DMS53 (cell line): Measurements from ENCODE around the gene LDB1.
A peak's percentile ranks its signal among the peaks of the same experiment; 100 is the strongest.

Experiments
- DNase-seq: peaks from one replicate; lab custom pipeline; 2025; lab: John Stamatoyannopoulos, UW

LDB1 gene

DNA sequence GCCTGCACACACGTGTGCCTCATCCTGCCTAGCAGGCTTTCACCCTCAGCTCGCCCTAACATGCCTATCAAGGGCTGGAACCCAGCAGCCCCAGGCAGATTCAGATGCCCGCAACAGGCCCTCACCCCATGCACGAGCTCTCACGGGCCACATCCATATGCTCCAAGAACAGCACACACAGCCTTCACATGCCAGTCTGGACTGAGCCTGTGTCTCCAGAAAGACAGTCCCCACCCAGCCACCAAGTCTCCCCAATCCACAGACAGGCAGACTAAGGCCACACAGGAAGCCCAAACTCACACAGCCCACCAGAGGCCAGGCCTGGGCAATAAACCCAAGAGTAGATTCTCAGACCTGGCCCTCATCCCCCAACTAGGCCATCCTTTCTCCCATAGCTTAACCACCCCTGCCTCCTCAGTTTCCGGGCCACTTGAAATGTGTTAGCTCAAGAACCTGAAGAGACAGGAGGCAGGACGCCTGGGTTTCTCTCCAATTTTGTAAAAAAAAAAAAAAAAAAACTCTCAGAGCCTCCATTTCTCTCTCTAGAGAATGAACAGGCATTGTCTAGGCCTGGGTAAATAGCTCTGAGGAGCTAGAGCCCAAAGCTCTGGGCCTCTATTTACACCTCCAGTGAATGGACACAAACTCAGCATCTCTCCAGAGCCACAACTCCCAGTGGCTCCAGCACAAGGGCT lies 6.8 kb downstream of the LDB1 start:
- DNase-seq = no peak

DNA sequence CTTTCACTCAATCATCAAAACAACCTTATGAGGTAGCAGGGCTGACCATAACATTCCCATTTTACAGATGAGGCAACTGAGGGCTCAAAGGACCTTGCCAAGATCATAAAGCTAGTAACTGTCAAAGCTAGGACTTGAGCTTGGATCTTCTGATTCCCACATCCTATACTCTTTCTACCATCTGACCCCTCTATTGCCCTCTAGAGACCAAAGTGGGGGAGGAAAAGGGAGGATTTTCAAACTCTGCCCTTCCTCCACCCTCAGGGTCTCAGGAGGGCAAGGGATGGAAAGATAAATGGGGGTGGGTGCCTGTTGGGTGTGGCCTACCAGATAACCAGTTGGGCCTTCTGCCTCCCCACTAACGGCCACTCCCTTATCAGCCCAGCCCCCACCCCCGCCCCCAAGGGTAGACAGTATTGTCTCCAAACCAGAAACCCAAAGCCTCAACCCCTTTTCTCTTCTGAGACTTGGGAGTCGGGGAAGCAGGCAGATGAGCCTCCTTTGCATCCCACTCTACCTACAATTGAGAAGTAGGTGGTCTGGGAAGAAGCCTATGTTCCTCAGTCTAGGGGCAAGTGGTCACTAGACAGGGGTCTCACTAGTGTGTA lies 7.9 kb downstream of the LDB1 start:
- no peak for DNase-seq

DNA sequence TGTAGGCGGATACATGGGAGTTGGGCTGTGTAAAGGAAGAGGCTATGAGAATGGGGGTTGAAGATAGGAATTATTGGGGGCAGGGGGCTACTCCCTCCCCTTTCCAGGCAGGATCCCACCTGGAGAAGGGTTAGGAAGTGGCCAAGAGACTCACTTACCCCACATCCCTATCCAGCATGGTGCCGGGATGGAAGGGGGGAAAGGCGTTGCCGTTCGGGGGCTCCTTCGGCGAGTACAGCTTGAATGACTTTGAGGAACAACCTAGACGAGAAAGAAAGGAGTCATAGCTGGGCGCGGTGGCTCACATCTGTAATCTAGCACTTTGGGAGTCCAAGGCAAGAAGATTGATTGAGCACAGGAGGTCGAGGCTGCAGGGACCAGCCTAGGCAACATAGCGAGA lies 8.9 kb downstream of the LDB1 start:
- no peak for DNase-seq

DNA sequence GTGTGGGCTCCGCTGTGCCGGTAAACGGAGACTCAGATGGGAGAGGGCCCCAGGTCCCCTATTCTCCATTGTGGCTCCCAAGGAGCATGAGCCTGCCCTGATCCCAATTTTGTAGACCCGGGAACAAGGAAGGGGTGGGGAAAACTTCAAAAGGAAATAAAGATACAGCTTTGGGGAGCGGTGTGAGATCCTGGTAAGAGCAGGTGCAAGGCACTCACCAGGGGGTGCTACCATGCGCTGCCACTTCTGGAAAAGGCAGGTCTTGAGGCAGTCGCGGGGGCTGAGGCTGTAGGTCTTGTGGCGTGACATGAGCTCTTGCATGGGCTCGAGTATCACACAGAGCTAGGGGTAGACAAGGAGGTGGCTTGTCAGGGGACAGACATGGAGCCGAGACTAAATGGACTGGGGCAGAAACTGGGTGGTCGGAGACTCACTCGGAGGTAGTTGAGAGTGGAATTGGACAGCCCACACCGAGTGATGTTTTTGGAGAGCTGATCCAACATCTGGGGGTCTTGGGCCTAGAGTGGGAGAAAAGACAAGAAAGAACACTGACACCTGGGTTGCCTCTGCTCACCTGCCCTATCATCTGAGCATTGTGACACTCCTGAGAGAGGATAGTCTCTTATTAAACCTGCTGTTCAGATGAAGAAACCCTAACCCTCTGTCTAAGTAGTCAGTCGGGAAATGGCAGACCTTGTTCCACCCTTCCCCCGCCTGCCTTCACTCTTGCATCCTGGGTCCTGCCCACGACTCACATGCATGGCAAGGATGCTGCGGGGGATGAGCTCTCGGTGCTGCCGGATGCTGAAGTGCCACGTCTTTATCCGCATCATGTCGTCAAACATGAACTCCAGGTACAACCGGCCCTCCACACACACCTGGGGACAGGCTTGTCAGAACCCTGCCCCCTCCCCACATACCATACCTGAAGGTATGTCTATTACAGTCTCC lies 10.7 kb downstream of the LDB1 start:
- no peak for DNase-seq

DNA sequence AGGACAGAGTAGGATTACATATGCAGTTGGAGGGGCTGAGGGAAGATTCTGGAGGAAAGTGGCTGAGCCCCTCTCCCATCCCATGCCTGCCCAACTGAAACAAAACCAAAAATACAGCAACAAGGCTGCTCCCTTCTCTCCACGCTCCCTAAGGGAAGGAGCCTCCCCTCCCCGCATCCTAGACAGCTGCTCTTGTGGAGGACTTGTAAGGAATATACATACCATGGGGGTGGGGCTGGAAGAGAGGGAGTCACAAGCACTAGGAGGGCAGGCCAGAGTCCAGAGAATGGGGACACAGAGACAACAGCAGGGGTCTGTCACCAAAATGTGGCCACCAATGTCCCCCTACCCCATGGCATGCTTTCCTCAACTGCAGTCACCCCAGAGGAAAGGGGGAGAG lies 13.2 kb downstream of the LDB1 start:
- no peak for DNase-seq

DNA sequence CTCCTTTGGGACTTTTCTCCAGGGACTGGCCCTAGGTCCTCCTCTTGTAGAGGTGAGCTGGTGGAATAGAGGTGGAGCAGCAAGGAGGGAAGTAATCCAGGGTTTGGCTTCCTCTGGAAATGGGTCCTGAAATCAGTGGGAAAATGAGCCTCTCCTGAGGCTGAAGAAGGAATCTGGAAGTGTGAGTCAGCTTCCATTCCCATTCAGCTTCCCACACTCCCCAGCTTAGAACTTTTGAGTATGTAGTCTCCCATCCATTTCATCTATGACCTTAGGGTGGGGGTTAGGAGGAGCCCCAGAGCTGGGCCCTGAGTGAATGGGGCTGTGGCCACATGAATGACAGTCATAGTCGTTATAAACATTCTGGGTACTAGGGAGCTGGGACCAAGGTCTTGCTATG lies 17.7 kb downstream of the LDB1 start:
- DNase-seq = no peak

DNA sequence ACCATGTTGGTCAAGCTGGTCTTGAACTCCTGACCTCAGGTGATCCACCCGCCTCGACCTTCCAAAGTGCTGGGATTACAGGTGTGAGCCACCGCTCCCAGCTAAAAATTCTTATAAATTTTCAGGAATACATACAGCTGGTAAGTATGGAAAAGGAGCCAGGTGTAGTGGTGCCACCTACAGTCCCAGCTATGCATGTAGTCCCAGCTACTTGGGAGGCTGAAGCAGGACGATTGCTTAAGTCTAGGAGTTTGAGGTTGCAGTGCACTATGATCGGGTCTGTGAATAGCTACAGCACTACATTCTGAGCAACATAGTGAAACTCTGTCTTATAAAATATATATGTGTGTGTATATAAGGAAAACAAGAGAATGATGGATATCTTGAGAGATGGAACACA lies 19.0 kb downstream of the LDB1 start:
- peak; percentile 36 for DNase-seq

DNA sequence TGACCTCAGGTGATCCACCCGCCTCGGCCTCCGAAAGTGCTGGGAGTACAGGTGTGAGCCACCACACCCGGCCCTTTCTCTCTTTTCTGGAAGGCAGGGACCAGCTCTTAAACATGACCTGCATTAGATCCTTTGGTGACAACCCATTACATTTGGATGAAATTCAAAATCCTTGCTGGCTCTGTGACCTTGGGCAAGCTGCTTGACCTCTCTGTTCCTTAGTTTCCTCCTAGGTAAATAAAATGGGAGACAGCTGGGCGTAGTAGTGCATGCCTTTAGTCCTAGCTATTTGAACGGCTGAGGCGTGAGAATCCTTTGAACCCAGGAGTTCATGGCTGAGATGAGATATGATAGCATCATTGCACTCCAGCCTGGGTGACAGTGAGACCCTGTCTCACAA lies 23.7 kb downstream of the LDB1 start:
- DNase-seq = no peak

DNA sequence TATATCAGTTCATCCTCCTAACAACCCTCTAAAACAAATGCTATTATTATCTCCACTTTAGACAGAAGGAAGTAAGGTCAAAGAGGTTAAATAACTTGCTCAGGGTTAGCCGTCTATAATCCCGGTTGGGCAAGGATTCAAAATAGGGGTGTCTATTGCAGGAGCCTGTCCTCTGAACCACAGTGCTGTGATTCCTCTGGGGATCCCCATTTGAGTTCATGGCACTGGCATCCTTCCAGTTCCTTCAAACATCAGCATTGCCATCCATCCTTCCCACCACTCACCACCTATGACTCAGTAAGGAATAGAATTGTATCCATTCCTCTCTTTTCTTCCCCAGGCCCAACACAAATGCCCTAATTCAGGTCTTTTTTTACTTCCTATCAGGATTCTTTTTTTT lies 29.4 kb downstream of the LDB1 start:
- no peak for DNase-seq

DNA sequence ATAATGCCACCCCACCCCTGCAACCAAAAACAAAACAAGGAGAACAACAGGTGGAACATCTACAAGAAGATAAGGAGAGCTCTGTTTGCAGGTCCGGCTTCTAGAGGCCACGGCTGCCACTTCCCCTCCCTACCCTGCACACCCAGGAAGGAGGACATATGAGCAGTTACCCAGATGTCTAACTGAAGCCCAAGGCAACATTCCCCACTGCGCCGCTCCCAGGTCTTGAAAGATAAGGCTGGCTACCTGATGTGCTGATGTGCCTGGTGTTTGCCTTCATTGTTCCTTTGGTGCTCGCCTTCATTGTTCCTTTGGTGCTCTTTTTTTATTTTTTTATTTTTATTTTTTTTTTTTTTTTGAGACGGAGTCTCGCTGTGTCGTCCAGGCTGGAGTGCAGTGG lies 34.0 kb downstream of the LDB1 start:
- DNase-seq = no peak

DNA sequence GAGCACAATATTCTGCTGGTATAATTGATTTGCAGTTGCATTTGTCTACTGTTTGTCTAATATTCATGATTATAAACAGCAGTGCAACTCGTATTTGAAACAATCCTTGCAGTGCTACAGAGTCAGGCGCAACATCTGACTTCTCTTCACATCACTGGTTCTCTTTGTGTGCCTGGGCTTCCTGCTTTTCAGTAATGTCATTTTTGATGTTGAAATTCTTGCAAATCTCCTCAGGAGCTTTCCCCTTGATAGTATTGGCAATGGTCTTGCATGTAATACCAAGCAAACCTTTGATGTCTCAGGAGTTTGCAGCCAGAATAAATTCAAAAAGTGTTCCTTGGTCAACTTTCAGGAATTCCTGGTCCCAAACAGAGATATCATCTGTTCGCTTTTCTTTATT lies 34.8 kb downstream of the LDB1 start:
- no peak for DNase-seq

DNA sequence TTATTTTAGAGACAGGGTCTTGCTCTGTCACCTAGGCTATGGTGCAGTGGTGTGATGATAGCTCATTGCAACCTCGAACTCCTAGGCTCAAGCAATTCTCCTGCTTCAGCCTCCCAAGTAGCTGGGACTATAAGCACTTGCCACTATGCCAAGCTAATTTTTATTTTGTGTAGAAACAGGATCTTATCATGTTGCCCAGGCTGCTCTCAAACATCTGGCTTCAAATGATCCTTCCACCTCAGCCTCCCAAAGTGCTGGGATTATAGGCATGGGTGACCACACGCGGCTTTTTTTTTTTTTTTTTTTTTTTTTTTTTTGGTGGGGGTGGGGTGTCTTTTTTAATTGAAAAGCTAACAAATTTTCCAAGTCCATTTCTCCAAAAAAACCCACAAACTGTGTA lies 36.6 kb downstream of the LDB1 start:
- DNase-seq = no peak

DNA sequence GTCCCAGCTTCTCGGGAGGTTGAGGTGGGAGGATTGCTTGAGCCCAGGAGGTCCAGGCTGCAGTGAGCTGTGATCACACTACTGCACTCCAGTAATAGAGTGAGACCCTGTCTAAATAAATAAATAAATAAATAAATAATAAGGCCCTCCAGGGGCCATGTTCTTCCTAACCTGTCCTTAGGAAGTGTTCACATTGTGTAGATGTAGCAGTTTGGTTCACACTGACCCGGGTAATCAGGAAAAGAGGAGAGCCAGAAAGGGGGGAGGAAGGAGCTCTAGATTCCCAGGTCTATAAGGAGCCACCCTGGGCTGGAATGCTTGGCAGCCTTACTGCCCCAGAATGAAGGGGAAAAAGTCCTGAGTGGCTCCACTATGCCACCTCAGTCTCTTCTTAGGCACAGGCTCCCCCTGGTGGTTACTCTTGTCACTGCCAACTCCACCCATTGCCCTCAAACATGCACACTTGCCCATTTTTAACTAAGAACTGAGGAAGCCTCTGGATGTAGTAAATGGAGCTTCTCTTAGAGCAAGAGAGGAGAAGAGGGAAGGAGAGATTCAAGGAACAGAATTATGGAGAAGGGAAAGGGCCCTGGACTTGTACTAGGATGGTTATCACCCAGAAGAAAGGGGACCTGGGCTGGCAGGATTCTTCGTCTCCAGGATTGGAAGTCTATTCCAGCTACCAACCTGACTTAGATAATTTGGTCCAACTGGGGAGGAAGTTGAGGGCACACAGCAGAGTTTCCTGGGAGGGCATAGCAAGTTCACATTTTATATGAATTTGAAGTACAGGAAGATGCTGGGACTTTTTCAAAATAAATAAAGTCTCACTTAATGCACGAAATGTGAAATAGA lies 47.3 kb downstream of the LDB1 start:
- DNase-seq = peak; percentile 90

DNA sequence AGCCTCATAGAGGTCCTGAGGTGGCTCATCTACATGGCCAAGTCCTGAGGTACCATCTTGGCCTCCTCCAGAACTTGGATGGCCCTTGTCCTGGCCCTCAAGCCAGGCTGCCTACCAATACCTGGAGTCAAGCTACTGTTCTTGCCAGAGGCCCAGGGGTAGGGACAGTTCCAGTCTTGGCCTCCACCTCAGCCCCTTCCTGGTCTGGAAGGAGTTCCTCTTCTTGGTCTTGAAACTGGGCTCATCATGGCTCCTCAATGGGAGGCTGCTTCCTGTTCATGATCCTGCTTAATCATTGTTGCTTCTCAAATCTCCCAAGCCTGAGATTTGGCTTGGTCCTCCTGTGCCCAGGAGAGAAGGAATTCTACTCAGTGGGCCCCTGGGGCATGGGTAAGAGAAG lies 51.1 kb downstream of the LDB1 start:
- DNase-seq = no peak

DNA sequence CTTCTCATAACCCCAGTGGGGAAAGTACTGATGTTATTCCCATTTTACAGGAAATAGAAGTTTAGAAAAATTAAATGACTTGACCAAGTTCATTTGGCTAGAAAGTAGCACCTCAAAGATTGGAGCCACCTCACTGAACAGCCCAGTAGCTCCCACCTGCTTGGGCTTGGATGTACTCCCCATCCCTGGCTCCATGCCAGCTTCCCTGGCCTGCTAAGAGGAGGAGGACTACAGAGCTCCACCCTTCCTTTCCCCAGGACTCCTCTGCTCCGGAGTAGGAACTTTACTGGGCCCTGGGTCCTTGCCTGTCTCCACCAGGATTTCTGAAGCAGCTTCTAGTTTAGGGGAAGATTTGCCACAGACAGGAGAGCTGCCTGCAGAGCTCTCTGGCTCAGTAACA lies 52.0 kb downstream of the LDB1 start:
- peak; percentile 50 for DNase-seq

DNA sequence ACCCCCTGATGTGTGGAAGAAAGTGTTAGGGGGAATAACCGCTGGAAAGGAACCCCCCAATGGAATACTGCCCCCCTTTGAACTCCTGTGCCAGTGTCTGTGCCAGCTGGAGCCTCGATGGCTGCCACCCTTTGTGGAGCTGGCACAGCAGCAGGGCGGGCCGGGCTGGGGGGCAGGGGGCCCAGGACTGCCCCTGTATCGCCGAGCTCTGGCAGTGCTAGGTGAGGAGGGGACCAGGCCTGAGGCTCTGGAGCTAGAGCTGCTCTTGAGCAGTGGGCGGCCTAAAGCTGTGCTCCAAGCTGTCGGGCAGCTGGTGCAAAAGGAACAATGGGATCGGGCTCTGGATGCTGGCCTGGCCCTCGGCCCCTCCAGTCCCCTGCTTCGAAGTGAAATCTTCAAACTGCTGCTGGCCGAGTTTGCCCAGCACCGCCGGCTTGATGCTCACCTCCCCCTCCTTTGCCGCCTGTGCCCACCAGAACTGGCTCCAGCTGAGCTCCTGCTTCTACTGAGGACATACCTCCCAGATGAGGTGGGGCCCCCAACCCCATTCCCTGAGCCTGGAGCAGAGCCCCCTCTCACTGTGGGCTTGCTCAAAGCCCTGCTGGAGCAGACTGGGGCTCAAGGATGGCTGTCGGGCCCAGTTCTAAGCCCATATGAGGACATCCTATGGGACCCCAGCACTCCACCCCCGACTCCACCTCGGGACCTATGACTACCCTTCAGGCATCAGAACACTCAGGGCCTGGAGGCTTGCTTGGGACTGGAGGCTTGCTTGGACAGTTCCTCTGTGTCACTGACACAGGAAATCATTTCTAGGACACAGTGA lies 52.9 kb downstream of the LDB1 start:
- DNase-seq = no peak

DNA sequence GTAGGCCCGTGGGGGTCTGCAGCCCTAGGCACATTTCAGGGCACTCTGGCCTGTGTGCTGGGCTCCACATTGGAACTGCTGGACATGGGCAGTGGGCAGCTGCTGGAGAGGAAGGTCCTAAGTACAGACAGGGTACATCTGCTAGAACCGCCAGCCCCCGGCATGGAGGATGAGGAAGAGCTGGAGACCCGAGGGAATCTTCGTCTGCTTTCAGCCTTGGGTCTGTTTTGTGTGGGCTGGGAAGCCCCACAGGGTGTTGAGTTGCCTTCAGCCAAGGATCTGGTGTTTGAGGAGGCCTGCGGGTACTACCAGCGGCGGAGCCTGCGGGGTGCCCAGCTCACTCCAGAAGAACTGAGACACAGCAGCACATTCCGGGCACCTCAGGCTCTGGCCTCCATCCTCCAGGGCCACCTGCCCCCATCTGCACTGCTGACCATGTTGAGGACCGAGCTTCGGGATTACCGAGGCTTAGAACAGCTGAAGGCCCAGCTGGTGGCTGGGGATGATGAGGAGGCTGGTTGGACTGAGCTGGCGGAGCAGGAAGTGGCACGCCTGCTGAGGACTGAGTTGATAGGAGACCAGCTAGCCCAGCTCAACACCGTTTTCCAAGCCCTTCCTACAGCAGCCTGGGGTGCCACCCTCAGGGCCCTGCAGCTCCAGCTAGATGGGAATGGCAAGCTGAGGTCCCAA lies 53.6 kb downstream of the LDB1 start:
- peak; percentile 16 for DNase-seq

DNA sequence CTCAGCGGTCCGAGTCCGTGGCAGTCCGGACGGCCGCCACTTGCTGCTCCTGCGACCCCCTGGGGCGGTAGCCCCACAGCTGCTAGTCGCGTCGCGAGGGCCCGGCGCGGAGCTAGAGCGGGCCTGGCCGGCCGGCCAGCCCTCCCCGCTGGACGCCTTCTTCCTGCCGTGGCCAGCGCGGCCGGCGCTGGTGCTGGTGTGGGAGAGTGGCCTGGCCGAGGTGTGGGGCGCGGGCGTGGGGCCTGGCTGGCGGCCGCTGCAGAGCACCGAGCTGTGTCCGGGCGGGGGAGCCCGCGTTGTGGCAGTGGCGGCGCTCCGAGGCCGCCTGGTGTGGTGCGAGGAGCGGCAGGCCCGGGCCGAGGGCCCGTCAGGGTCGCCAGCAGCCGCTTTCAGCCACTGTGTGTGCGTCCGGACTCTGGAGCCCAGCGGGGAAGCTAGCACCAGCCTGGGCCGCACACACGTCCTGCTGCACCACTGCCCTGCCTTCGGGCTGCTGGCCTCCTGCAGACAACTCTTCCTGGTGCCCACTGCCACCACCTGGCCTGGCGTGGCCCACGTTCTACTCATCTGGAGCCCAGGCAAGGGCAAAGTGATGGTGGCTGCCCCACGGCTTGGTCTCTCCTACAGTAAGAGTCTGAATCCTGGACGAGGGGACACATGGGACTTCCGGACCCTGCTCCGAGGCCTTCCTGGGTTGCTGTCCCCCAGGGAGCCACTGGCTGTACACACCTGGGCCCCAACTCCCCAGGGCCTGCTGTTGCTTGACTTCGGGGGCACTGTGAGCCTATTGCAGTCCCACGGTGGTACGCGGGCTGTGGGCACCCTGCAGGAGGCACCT lies 54.4 kb downstream of the LDB1 start:
- DNase-seq = peak; percentile 70

DNA sequence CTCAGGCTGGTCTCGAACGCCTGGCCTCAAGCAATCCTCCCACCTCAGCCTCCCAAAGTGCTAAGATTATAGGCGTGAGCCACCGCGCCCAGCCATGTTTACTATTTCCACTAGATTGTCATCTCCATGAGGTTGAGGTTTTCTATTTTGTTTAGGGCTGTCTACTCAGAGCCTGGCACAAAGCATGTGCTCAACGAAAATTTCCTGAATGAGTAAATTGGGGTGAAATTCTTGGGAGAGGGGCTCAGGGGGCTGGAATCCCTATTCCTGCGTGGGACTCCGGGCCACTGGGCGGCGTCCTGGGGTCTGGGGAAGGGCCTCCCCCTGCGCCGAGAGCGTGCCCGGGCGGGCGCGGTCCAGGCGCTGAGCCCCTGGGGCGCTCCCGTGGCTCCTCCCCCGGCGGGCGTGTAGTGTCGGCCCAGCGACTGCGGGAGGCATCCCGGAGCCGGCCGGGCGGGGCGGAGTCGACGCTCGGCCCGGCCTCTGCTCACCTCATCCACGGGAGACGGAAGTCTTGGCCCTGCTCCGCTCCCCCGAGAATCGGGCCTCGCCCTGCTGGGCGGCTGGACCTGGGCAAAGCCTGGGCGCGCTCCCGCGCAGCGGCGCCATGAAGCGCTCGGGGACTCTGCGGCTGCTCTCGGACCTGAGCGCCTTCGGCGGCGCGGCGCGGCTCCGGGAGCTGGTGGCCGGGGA lies 55.2 kb downstream of the LDB1 start, which contains the start of gene HPS6:
Gene HPS6, plus strand, starts transcription at position 482 of the 693 bp plus-strand sequence. Its CDS starts 126 bp downstream, at position 608.
- peak; percentile 97 for DNase-seq
